Kasumi-1 (cell line): Measurements from ENCODE around the gene LMBR1L.
"Not testable (repeated sequence)": the region's sequence is repeated elsewhere in the genome, so short reads cannot be mapped to it uniquely, and the experiment has no call there.

Experiments used
- DNase-seq, 2 experiments: peaks; one replicate each; lab custom pipeline; 2025; lab: John Stamatoyannopoulos, UW

LMBR1L gene

DNA sequence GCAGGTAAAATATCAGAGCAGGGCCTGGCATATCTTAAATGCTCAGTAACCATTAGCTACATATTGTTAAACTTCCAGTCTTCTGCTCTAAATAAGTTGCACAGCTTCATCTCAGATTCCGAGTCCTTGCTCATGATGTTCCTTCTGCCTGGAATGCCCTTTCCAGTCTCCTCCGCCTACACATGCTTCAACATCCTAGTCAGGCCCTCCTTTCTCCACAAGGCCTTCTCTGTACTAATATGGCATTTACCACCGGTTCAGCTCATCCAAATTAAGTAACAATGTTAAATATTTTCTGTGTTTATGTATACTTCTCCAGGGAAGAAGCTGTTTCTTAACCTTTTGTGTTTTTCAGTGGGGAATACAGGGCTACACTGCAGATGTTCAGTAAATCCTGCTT lies 24.5 kb downstream of the LMBR1L start:
- no peak for DNase-seq

DNA sequence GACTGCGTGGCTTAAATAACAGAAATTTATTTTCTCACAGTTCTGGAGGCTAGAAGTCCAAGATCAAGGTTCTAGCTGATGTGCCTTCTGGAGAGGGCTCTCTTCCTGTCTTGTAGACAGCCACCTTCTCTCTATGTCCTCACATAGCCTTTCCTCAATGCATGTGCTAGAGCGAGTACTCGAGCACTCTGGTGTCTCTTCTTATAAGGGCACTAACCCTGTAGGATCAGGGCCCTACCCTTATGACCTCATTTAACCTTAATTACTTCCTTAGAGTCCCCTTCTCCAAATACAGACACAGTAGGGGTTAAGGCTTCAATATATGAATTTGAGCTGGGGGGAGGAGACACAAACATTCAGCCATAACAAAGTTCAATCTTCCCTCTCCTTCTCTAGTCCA lies 26.2 kb downstream of the LMBR1L start:
- no peak for DNase-seq

DNA sequence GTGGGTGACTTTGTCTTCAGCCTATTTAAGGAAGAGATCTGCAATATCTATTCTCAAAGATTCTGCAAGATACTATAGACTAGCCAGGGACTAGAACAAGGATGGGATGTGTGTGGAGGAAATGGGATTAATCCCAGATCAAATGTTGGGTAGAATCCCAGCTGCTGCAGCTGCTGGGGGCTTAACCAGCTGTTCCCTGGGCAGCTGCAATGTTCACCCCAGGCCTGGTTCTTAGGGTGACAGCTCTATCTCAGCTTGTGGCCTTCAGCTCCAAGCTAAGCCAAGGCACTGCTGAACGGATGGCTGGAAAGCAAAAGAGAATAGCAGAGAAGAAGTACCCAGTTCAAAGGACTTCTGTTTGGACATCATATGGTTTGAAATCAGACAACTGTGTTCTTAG lies 30.9 kb downstream of the LMBR1L start:
- no peak for DNase-seq

DNA sequence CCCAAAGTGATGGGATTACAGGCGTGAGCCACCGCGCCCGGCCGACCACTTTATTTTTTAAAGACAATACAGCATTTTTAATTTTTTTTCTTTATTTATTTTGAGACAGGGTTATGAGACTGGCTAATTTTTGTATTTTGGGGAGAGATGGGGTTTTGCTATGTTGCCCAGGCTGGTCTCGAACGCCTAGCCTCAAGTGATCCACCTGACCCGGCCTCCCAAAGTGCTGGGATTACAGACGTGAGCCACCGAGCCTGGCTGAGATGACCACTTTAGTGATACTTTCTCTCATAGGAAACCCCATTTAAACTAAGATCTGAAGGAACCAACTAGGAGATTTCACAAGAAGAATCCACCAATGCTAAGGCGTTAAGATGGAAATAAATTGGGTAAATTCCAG lies 39.7 kb downstream of the LMBR1L start:
- no peak for DNase-seq

DNA sequence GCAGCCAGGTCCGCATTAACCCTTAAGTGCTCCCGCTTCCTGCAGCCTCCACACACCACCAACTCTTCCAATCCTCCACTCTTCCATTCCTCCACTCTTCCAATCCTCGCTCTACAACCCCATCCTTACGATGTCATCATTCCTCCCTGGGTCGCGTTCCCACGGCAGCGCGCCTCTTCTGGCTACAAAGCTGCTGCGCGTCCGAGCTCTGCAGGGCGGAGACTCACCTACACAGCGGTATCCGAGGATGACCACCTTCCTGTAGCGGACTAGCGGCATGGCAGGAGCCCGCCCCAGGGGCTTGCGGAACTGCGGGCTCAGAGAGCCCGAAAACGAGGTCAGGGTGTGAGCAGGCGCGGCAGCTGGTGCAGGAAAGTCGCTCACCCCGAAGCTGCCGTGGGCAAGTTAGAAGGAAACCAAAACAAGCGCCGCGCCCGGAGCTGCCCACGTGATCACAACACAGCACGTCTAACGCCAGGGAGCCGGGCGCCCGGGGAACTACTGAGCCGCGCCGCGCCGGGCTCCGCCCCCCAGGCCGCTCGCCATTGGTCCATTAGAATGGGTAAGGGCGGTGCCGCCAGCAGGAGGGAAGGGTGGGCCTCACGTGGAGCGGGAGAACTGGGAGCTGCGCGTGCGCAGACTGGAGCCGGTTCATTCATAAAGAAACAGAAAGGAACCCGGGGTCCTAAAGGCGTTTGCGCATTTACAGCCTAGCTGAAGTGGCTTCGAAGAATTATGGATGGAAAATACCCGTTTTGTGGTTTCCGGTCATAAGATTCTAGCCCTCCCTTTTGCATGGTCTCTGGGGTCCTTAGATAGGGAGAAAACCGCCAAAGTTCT lies 40.9 kb downstream of the LMBR1L start, which contains the start of gene RHEBL1:
TSS of gene RHEBL1 (minus strand) at position 473 of the 840 bp plus-strand sequence. CDS start at position 279, 194 bp downstream.
- peak; percentile 98 for DNase-seq

DNA sequence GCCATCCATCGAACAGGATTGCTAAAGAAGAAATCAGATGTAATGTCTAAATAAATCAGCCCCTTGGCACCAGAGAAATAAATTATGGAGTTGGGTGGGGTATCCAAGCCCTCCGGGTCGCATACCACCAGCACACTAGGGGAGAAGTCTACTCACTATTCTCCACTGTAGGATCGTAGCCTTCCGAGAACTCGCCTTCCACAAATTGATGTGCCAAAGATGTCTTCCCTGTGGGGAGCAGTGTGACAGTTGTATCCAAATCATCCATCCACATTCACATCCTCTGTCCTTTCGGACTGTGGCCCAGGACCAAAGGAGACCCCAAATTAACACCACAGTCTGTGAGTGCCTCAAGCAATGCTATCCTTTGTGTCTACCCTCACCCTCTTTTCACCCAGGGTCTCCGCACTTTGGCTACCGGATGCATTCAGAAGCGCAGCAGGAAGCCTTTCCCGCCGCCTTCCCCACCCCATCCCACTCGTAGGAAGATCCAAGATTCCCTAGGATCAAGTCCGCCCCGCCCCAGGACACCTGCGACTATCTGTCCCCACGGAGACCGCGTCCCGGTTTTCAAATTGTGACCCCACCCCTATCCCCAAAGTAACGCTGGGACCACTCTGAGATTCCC lies 41.7 kb downstream of the LMBR1L start:
- no peak for DNase-seq

DNA sequence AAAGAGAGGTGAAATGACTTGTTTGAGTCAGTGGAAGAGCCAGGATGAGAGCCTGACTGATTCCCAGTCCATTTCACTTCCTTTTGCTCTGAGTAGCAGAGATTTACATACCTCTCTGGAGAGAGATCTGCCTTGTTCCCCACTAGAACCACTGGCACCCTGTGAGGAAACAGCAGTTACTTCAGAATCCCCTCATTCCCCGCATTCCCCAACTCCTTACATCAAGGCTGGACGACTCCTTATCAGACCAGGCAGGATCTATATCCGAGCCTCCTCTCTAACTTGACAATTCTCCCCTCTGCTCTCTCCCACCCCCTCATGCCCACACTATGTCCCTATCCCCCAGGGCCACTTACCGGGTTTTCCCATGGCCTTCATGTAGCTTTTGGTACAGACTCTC lies 44.5 kb downstream of the LMBR1L start:
- no peak for DNase-seq

DNA sequence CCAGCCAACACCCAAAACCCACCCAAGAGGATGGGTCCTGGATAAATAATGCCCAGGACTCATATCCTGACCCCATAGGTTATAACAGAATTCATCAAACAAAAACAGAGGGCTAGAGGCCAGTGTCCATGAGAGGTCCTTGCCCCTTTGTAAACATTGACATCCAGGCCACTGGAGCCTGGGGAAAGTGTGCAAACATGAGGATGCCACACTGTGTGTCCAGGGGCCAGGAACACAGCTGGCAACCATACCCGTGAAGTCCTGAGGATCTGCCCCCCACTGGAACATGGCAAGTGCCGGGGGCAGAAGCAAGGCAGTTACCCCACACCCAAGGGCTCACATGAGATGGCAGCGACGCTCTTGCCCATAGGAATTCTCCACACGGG lies 45.9 kb downstream of the LMBR1L start:
- DNase-seq, result no peak

DNA sequence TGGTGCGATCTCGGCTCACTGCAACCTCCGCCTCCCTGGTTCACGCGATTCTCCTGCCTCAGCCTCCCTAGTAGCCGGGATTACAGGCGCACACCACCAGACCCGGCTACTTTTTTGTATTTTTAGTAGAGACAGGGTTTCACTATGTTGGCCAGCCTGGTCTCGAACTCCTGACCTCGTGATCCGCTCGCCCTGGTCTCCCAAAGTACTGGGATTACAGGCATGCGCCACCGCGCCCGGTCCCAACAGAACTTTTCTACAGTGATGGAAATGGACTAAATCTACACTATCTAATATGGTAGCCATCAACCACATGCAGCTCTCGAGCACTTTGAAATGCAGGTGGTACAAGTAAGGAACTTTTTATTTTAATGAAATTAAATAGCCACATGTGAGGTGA lies 48.7 kb downstream of the LMBR1L start:
- DNase-seq, result not testable (repeated sequence)

DNA sequence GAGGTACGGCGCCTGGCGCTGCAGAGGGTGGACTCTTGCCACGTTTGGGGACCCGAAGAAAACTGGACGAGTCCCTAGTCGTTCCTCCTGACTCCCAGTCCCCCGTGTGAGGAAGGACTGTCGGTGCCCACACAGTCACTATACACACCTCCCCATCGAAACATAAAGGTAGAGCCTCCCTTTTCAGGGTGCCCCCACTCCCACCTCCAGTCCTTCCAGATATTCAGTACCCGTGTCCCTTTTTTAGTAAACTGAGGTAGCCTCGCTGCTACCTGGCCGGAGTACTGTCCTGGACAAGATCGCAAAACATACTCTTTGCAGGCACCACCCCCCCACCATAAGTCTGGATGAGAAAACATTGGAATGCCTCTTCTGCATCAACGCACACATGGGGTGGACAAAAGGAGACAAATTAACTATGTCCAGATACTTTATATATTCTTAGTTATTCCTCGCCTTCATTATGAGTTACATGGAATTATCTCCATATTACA lies 49.4 kb downstream of the LMBR1L start:
- no peak for DNase-seq

DNA sequence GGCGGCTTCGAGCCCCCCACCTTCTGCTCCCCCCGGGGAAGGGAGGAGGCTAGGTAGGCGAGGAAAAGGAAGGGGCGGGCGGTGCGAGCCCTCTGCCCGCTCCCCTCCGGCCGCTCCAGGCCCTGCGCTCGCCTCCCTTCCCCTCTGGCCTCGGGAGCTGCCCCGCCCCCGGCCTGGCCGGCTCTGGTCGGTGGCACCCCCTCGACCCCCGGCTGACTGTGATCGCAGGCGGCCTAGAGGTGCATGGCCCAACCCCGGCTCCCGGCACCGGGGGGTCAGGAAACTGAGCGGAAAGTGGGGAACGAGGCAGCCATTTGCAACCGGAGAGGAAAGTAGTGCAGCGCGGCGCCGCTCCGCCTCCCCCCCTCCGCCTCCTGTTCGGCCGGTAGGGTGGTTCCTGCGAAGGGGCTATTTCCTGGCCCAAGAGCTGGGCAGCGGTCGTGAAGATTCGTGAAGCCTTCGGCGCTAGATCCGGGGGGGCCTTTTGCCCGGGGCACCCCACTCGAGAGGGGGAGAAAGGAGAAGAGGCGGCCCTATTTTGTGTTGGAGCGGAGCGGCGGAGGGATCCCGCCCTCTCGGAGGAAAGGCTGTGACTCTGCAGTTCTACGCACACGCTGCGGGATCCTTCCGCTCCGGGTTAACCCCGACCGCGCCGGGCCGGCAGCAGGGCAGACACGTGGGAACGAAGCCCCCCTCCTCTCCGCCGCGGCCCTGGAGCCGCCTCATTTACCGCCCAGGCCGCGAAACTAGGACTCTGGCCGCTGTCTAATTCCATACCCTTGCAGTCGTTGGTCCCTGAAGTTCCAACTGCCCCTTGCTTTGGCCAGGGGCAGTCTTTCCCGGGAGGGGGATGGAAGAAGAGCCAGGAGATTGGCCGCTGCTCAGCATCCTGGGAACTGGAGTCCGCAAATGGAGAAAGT lies 50.1 kb downstream of the LMBR1L start, which contains the start of gene KMT2D:
TSS of gene KMT2D (minus strand) at position 558 of the 920 bp plus-strand sequence. CDS start 5,470 bp downstream, outside the sequence.
- DNase-seq, result peak; percentile 93 to 94

DNA sequence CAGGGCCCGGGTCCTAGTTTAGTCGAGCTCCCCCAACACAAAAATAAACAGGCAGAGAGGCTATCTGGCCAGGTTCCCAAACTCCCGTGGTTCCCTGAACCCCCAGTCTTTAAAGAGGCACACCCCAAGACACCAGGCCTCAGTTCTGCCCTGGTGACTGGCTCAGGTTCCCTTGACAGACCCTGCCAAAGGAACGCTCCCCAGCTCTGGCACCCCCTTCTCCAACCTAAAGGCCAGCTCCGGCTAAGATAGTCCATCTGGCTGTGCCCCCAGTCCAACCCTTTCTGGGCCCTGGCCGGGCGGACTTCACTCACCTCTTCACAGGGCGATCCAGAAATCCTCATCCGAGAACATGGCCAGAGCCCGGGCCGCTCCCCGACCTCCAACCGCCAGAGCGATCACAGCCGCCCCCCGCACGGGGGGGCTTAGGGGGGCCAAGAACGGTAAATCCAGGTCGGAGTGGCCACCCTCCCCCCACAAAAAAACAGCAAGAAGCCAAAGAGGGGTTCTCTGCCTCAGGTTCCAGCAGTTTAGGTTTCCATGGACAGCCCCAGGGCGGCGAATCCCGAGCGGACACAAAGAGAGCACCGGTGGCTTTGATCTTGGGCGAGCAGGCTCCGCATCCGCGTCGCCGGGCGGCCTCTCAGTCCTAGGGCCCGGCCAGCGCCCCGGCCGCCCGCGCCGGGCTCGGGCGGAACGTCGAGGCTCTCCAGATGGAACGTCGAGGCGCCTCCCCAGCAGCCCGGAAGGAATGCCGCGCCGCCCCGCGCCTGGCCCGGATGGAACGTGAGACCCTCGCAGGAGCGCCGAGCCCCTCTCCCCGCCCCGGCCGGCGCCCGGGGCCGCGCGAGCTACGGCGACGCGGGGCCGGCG lies 51.1 kb downstream of the LMBR1L start:
- no peak for DNase-seq

DNA sequence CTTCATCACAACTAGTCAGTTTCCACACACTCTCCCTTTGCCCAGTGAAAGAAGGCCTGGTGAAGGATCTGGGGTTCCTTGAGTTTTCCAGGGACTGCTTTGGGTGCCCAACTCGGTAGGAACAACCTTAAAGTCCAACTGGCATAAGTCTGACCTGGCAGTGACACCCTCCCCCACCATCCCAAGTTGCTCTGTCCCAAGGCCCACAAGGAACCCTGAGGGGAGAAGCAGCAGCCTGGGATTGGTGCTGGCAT lies 51.7 kb downstream of the LMBR1L start:
- DNase-seq, result no peak

DNA sequence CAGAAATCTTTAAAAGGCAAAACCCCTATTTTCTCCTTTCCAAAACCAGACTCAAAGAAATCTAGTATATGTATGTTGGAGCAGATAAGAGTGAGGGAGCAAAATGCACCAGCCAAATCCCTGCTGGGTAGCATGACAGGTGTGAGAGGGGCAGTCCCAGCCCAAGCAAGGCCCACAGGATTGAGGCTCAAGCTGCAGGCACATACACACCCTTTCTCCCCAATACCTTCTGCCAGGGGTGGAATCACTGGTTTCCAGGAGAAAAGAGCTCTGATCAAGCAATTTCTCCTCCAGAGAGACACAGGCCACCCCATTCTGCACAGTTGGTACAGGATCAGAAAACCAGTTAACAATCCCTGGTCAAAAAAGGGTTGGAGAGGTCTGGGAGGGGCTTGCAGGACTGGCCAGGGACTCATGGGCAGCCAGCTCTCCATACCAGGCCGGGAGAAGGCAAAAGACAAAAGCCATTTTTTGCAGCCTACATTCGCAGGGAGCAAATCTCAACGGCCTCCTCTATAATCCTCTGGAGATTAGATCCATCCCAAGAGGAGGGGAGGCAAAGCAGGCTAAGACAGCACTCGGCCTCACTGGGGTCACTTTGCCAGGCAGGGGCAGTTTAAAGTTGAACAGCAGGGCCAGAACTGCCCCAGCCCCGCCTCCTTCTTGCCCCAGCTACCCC lies 52.1 kb downstream of the LMBR1L start:
- no peak for DNase-seq

DNA sequence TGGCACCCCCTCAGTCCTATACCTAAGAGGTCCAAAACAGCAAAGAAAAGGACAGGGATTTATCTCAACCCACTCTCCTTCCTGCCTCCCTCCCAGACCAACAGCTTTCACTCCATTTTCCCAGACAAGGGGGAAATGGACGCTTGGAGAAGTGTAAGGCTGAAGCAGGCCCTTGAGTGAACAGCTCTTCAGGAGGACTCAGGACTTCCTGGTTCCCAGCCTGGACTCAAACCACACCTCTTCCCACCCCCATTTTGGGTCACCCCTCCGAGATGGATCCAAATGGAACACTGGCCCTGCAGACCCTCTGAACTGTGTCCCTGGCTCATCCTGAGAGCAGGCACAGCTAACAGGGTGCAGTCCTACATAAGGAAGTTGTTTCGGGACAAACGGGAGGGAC lies 52.8 kb downstream of the LMBR1L start:
- DNase-seq, result peak in 1 of 2 experiments; percentile 47

DNA sequence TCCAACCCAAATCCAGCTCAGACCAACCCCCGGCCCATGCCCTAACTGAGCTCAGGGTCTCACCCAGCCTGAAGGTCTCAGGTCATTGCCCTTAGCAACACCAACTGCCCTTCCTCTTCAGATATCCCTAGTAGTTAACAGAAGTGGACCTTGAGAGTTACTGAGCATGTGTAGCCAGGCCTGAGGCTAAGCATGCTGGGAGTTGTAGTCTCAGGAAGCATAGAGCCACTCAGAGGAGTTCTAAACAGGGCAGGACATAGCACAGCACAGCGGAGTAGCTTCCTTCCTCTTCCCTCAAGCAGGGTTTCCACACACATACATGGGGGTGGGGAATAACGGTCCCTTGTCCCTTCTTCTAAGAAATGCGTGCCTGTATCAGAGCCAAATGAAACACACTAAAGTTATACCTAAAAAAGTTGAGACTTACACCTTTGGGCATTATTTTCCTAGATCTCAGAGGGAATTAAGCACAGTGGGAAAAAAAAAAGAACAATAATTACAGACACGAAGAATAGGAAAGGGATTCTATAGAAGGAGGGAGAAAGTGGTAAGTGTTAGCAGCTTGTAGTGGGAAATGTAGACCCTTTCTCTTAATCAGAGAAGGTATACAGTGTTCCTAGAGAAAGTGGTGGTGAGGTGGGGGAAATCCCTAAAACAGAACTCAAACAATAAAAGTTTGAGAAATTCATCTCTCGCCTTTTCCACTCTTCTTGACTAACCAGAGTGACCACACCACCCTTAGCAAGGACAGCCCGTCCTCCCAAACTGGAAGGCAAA lies 54.5 kb downstream of the LMBR1L start:
- DNase-seq, result peak; percentile 99

DNA sequence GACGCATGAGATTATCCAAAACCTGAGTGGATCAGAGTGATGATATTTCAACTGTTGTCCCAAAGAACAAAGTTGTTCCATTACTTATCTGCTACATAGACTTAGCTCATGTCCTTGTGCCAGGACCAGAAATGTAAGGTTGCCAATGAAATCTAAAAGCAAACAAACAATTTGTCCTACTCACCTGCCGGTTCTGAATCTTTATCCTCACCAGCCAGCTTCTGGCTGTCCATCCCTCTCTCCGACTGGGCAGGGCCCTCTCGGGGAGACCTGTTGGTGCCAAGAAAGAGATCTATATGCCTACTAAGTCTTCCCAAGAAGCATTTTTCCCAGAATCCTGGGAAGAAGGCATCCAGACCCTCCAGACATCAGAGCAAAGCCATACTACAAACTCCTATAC lies 55.6 kb downstream of the LMBR1L start:
- no peak for DNase-seq

DNA sequence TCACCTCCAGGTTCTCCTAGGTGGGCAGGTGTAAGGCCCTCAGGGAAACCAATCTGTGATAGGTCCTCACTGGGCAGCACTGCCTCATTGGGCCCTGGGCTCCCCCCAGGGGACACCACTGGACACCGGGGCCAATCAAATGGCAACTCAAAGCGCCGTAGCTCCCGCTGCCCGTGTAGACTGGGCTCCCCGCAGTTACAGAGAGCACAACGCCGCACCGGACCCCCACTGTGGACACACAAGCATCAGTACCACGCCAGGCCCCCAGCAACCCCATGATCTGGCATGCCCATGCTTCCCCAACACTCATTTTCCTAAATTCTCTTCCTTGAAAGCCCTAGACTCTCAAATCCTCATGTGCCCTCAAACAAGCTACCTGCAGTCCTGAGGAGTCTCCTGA lies 56.1 kb downstream of the LMBR1L start:
- no peak for DNase-seq

DNA sequence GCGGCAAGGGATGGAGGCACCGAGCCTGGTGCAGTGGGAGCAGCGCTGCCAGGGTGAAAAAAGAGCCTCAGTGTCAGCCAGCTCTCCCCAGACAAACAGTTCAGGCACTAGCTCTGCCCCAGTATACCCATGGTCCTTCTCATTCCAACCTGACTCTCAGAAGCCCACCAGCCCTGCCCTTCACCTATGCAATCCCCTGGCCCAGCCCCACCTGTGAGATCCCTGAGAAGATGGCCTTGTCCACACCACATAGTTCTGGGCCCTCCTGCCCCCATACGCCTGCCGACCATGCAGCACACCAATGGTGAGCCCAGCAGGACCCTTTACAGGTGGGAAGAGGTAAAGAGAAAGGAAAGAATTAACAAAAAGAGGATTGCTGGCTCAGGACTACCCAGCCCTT lies 56.6 kb downstream of the LMBR1L start:
- no peak for DNase-seq
